Measurements from ENCODE around the gene SMYD1.
"Not testable (repeated sequence)": the region's sequence is repeated elsewhere in the genome, so short reads cannot be mapped to it uniquely, and the experiment has no call there.

The SMYD1 gene

GRCh38 chr2:88036182-88036581 is 31.4 kb upstream of the SMYD1 start:
- Histone ChIP-seq H4K20me1 (ENCODE audit: insufficient read depth) (no peaks in the 10 kb centered on the region), H3K27ac (no peak overlapping the region), H3K79me2 (ENCODE audit: insufficient read depth, low read depth) (no peaks in the 10 kb centered on the region), H3K4me2 (no peak overlapping the region), H3K27me3 (ENCODE audit: insufficient read depth, low read depth) (no peaks in the 10 kb centered on the region), H3K4me3 (IDR thresholded peaks at IDR 0.05; ENCODE audit: insufficient read depth, low read depth, low read length) (no peak overlapping the region), H2AFZ (ENCODE audit: low read depth) (no peak overlapping the region), H3K4me1 (ENCODE audit: low read depth, poor library complexity, severe bottlenecking) (no peaks in the 10 kb centered on the region), H3K9ac (no peak overlapping the region), H3K36me3 (ENCODE audit: insufficient read depth) (peaks cover 3% of the 10 kb centered on the region; the same call in 1 of the 2 replicates)
- TF ChIP-seq CTCF (conservative IDR thresholded peaks at IDR 0.05; ENCODE audit: low read depth, low read length) = no peak

- H3K36me3 ChIP-seq (ENCODE audit: insufficient read depth) = peaks cover 3% of the 10 kb centered on the region; the same call in 1 of the 2 replicates
- no peak overlapping the region for H2AFZ ChIP-seq (ENCODE audit: low read depth)
- no peaks in the 10 kb centered on the region for H3K27me3 ChIP-seq (ENCODE audit: insufficient read depth, low read depth)
- no peaks in the 10 kb centered on the region for H3K4me1 ChIP-seq (ENCODE audit: low read depth, poor library complexity, severe bottlenecking)
- no peak overlapping the region for H3K9ac ChIP-seq
- no peak for TF ChIP-seq CTCF (conservative IDR thresholded peaks at IDR 0.05; ENCODE audit: low read depth, low read length)
- no peak overlapping the region for H3K27ac ChIP-seq
- H3K79me2 ChIP-seq (ENCODE audit: insufficient read depth, low read depth) = no peaks in the 10 kb centered on the region
- no peak overlapping the region for H3K4me3 ChIP-seq (IDR thresholded peaks at IDR 0.05; ENCODE audit: insufficient read depth, low read depth, low read length)
- no peaks in the 10 kb centered on the region for H4K20me1 ChIP-seq (ENCODE audit: insufficient read depth)
- no peak overlapping the region for H3K4me2 ChIP-seq
These were observed 31.0 kb upstream of the SMYD1 start for GRCh38 chr2:88036606-88037005.

- TF ChIP-seq CTCF (conservative IDR thresholded peaks at IDR 0.05; ENCODE audit: low read depth, low read length) = no peak
- H3K9ac ChIP-seq = no peak overlapping the region
- no peak overlapping the region for H2AFZ ChIP-seq (ENCODE audit: low read depth)
- H3K27ac ChIP-seq = no peak overlapping the region
- H4K20me1 ChIP-seq (ENCODE audit: insufficient read depth) = no peaks in the 10 kb centered on the region
- H3K4me3 ChIP-seq (IDR thresholded peaks at IDR 0.05; ENCODE audit: insufficient read depth, low read depth, low read length) = no peak overlapping the region
- no peaks in the 10 kb centered on the region for H3K79me2 ChIP-seq (ENCODE audit: insufficient read depth, low read depth)
- no peak overlapping the region for H3K4me2 ChIP-seq
- H3K36me3 ChIP-seq (ENCODE audit: insufficient read depth) = peaks cover 3% of the 10 kb centered on the region; the same call in 1 of the 2 replicates
- H3K27me3 ChIP-seq (ENCODE audit: insufficient read depth, low read depth) = no peaks in the 10 kb centered on the region
- no peaks in the 10 kb centered on the region for H3K4me1 ChIP-seq (ENCODE audit: low read depth, poor library complexity, severe bottlenecking)
These were observed 29.1 kb upstream of the SMYD1 start for GRCh38 chr2:88038263-88039105.

GRCh38 chr2:88042476-88042875 is 25.1 kb upstream of the SMYD1 start:
- Histone ChIP-seq H4K20me1 (ENCODE audit: insufficient read depth) (no peaks in the 10 kb centered on the region), H3K4me3 (IDR thresholded peaks at IDR 0.05; ENCODE audit: insufficient read depth, low read depth, low read length) (no peak overlapping the region), H3K9ac (no peak overlapping the region), H3K79me2 (ENCODE audit: insufficient read depth, low read depth) (no peaks in the 10 kb centered on the region), H2AFZ (ENCODE audit: low read depth) (no peak overlapping the region), H3K36me3 (ENCODE audit: insufficient read depth) (no peaks in the 10 kb centered on the region), H3K27me3 (ENCODE audit: insufficient read depth, low read depth) (no peaks in the 10 kb centered on the region), H3K4me2 (no peak overlapping the region), H3K4me1 (ENCODE audit: low read depth, poor library complexity, severe bottlenecking) (no peaks in the 10 kb centered on the region), H3K27ac (no peak overlapping the region)
- no peak for TF ChIP-seq CTCF (conservative IDR thresholded peaks at IDR 0.05; ENCODE audit: low read depth, low read length)

GRCh38 chr2:88045561-88045960 is 22.1 kb upstream of the SMYD1 start:
- not testable (repeated sequence) for H2AFZ ChIP-seq (ENCODE audit: low read depth); H3K4me2 ChIP-seq; H3K27ac ChIP-seq; H4K20me1 ChIP-seq (ENCODE audit: insufficient read depth); H3K4me1 ChIP-seq (ENCODE audit: low read depth, poor library complexity, severe bottlenecking); H3K36me3 ChIP-seq (ENCODE audit: insufficient read depth); H3K9ac ChIP-seq; H3K79me2 ChIP-seq (ENCODE audit: insufficient read depth, low read depth); H3K4me3 ChIP-seq (IDR thresholded peaks at IDR 0.05; ENCODE audit: insufficient read depth, low read depth, low read length); H3K27me3 ChIP-seq (ENCODE audit: insufficient read depth, low read depth)
